ENCODE results near the gene KLF17.

KLF17 gene

GRCh38 chr1:44158871-44159270 is 40.2 kb downstream of the KLF17 start:
- H3K4me2 ChIP-seq (ENCODE audit: low read length), result no peak overlapping the region
- no peaks in the 10 kb centered on the region for H4K20me1 ChIP-seq (ENCODE audit: control insufficient read depth, insufficient read depth, low read depth, low read length)
- H3K4me3 ChIP-seq (ENCODE audit: low read length), result no peak overlapping the region
- no peaks in the 10 kb centered on the region for H3K9me2 ChIP-seq (replicated peaks; ENCODE audit: control insufficient read depth, low read length)
- H3K27me3 ChIP-seq (ENCODE audit: control insufficient read depth, low read length), result no peaks in the 10 kb centered on the region
- H3K79me2 ChIP-seq (ENCODE audit: control insufficient read depth, low read length), result no peaks in the 10 kb centered on the region
- TF ChIP-seq CTCF (IDR thresholded peaks at IDR 0.05; ENCODE audit: low read depth, low read length, poor library complexity, severe bottlenecking), result no peak
- TF ChIP-seq EZH2phosphoT487 (IDR thresholded peaks at IDR 0.05; ENCODE audit: borderline replicate concordance, low read length), result no peak
- no peak overlapping the region for H3K27ac ChIP-seq (ENCODE audit: low read depth, low read length)
- no peaks in the 10 kb centered on the region for H3K9me3 ChIP-seq (ENCODE audit: control insufficient read depth, insufficient read depth, low read length)
- no peaks in the 10 kb centered on the region for H3K36me3 ChIP-seq (ENCODE audit: control insufficient read depth, low read length)
- H3F3A ChIP-seq (ENCODE audit: control insufficient read depth, insufficient read depth), result no peaks in the 10 kb centered on the region
- no peaks in the 10 kb centered on the region for H3K4me1 ChIP-seq (ENCODE audit: control insufficient read depth, low read length)

GRCh38 chr1:44161546-44161945 is 42.9 kb downstream of the KLF17 start:
- H3K27ac ChIP-seq (ENCODE audit: low read depth, low read length), result no peak overlapping the region
- no peak for TF ChIP-seq EZH2phosphoT487 (IDR thresholded peaks at IDR 0.05; ENCODE audit: borderline replicate concordance, low read length)
- TF ChIP-seq CTCF (IDR thresholded peaks at IDR 0.05; ENCODE audit: low read depth, low read length, poor library complexity, severe bottlenecking), result no peak
- H3K9me2 ChIP-seq (replicated peaks; ENCODE audit: control insufficient read depth, low read length), result no peaks in the 10 kb centered on the region
- H3K36me3 ChIP-seq (ENCODE audit: control insufficient read depth, low read length), result no peaks in the 10 kb centered on the region
- H3K9me3 ChIP-seq (ENCODE audit: control insufficient read depth, insufficient read depth, low read length), result no peaks in the 10 kb centered on the region
- H3K4me2 ChIP-seq (ENCODE audit: low read length), result no peak overlapping the region
- H3K79me2 ChIP-seq (ENCODE audit: control insufficient read depth, low read length), result no peaks in the 10 kb centered on the region
- no peaks in the 10 kb centered on the region for H3K4me1 ChIP-seq (ENCODE audit: control insufficient read depth, low read length)
- no peaks in the 10 kb centered on the region for H3K27me3 ChIP-seq (ENCODE audit: control insufficient read depth, low read length)
- no peaks in the 10 kb centered on the region for H4K20me1 ChIP-seq (ENCODE audit: control insufficient read depth, insufficient read depth, low read depth, low read length)
- no peak overlapping the region for H3K4me3 ChIP-seq (ENCODE audit: low read length)
- no peaks in the 10 kb centered on the region for H3F3A ChIP-seq (ENCODE audit: control insufficient read depth, insufficient read depth)

GRCh38 chr1:44168520-44169098 is 50.0 kb downstream of the KLF17 start:
- Histone ChIP-seq H3K4me1 (ENCODE audit: control insufficient read depth, low read length) (no peaks in the 10 kb centered on the region), H3K36me3 (ENCODE audit: control insufficient read depth, low read length) (no peaks in the 10 kb centered on the region), H3K79me2 (ENCODE audit: control insufficient read depth, low read length) (no peaks in the 10 kb centered on the region), H3K27me3 (ENCODE audit: control insufficient read depth, low read length) (no peaks in the 10 kb centered on the region), H3K9me3 (ENCODE audit: control insufficient read depth, insufficient read depth, low read length) (no peaks in the 10 kb centered on the region), H3K27ac (ENCODE audit: low read depth, low read length) (no peak overlapping the region), H3K9me2 (replicated peaks; ENCODE audit: control insufficient read depth, low read length) (no peaks in the 10 kb centered on the region), H4K20me1 (ENCODE audit: control insufficient read depth, insufficient read depth, low read depth, low read length) (no peaks in the 10 kb centered on the region), H3F3A (ENCODE audit: control insufficient read depth, insufficient read depth) (no peaks in the 10 kb centered on the region), H3K4me2 (ENCODE audit: low read length) (no peak overlapping the region), H3K4me3 (ENCODE audit: low read length) (no peak overlapping the region)
- TF ChIP-seq CTCF (IDR thresholded peaks at IDR 0.05; ENCODE audit: low read depth, low read length, poor library complexity, severe bottlenecking) (peak; percentile 37), EZH2phosphoT487 (IDR thresholded peaks at IDR 0.05; ENCODE audit: borderline replicate concordance, low read length) (no peak)
